GM19025 (cell line): ENCODE data around the gene NFASC.

Experiments used
- ATAC-seq: cut with Tn5 transposase; IDR thresholded peaks from one replicate; pipeline ENCODE4 v1.9.1; 2021; ENCODE audit warnings: mild to moderate bottlenecking, low read depth, moderate library complexity; ENCODE audit not compliant: unreplicated experiment

NFASC gene

DNA sequence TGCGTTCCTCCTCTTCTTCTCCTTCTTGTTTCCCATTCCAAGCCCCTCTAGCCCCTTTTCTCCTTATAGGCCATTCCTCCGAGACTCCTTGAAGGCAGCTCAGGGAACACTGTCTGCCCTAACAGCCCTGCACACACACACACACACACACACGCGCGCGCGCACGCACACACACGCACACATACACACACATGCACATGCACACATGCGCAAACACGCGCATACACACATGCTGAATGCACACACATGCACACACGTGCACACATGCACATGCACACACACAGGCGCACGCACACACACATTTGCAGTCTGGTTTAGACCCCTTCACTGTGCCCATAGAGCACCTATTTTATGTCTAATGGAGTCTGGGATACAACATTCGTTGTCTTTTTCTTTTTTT, 154.6 kb downstream of the NFASC start:
- ATAC-seq: no peak

DNA sequence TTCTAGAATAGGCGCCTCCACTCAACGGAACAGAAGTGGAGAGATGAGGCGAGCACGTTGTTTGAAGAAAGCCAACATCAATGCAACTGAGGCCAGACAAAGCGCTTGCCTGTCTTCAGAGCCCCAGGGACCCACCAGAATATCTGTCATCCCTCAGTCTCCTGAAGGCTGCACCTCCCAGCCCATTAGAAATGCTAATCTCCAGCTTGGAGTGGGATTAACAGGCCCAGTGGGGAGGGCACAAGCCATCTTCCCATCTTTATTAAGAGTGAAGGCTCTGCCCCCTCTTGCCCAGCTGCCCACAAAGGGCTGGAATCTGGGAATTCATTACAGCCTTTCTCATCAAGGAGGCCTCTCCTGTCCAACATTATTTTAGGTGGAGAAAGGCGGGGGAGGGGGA, 155.5 kb downstream of the NFASC start:
- no peak for ATAC-seq

- ATAC-seq: no peak
Observed at GRCh38 chr1:205028390-205028789, 157.7 kb downstream of the NFASC start.

DNA sequence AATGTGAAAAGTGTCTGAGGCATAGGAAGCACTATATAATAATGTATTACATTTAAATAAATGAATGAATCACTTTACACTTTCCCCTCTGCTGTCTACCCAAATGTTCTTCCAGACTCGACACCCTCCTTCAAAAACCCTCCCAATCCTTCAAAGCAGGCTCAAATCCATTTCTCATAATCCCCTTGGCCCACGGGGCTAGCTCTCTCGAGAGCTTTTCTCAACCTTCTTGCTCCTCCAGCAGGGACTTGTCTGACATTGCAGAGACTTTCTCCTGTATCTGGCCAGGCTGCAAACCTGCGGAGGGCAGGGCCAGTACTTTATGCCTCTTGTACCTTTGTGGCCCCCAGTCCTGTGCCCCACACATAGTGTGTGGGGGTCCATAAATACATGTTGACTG, 158.3 kb downstream of the NFASC start:
- ATAC-seq: no peak

DNA sequence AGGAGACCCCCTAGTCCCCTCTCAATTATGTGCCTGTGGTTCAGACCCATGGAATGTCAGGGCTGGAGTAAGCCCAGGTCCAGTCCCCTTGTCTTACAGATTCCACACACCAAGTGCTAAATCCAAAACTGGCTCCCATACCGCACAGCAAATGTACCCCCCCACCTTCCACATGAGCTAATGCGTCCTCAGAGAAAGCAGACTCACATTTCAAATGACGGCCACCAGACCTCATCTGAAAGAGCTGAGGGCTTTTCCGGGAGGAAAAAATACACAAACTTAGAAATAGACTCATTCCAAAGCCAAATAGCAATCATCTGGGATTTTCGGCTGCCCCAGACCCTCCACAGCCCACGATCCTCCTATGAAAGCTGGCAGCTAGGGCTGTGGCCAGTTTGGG, 159.6 kb downstream of the NFASC start:
- no peak for ATAC-seq

DNA sequence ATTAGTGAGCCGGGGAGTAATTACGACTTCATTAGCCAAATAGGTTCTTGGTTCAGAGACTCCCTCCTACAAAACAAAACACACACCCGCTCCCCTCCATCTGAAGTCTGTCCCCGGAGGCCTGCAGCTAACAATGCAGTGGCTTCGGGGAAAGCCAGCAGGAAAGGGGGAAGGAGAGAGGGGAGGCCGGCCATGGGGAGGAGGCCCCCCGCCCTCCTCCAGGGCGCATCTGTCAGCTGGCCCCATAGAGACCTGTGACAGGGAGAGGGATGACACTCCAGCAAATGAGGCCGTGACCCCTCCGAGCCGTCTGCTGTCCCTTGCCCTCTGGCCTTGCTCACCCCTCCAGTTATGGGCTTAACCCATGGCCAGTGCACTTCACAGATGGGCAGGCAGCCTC, 160.2 kb downstream of the NFASC start:
- no peak for ATAC-seq

GRCh38 chr1:205032508-205032907, 161.8 kb downstream of the NFASC start:
- no peak for ATAC-seq

GRCh38 chr1:205037539-205037938, 166.9 kb downstream of the NFASC start:
- ATAC-seq: no peak

GRCh38 chr1:205038132-205038786, 167.6 kb downstream of the NFASC start:
- ATAC-seq: no peak

DNA sequence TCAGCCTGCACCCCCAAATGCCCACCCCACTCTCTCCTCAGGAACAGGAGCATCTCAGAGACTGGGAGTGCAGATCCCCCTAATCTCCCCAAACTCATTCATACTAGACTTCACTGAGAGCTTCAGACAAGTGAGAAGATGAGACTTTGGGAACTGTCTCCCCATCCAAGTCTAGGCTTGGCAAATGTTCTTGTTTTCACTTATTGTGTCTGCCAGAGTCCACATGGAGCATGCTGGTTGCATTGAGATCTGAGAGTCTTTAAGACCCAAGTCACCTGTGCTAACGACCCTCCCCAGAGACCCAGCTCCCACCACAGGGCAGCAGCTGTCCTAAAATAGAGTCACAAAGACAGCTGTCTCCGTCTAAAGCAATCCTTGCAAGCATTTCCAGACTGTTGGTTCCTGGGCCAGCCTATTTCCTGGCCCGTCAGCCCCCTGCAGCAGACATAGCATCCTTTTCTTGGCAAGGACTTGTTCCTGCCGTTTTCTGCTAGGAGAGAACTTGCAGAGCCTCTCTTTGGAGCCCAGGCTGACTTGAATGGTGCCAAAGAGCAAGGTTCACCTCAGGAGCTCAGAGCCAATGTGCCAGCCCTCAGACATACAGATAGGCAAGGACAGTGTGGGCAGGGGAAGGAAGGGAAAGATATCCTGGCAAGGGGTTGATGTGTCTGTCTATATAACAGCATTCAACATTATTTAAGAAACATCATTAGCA, 170.5 kb downstream of the NFASC start:
- no peak for ATAC-seq

GRCh38 chr1:205041998-205042910, 171.6 kb downstream of the NFASC start:
- ATAC-seq: no peak

GRCh38 chr1:205042911-205043806, 172.5 kb downstream of the NFASC start, which contains the start of gene CNTN2:
Gene CNTN2, plus strand, starts transcription at chr1:205043212. Its CDS starts 9,974 bp downstream, at chr1:205053186.
- no peak for ATAC-seq

DNA sequence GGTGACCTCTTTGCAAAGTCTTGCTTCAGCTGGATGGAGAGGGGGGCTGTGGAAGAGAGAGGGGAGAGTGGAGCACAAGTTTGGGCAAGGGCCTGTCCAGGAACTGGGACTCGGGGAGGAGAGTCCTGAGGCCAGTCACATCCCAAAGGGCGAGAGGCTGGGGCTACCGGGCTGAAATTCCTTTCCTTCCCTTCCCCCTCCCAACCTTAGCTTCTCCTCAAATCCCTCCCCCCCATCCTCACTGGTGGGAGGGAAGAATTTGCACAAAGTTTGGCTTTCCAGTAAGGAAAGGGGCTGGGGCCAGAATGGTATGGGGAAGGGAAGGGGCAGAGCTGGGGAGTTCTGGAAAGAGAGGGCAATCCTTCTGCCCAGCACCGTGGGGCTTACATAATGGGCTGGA, 173.2 kb downstream of the NFASC start:
- no peak for ATAC-seq

DNA sequence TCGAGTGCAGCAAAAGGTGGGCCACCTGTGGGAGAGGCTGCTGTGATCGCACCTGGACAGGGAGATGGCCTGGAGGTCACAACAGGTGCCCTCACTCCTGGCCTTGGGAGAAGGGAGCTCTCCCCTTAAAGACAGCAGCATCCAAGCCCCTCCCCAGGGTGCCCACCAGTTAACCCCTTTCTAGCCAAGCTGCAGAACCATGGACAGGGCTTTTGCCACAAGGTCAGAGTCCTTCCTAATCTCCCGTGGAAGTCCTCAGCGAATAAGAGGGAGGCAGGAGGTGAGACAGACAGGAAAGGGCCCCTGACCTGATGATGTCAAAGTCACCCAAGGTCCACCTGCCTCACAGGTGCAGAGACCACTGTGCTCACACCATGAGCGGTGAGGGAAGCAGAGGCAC, 174.1 kb downstream of the NFASC start:
- no peak for ATAC-seq

- ATAC-seq: no peak
Observed at GRCh38 chr1:205045146-205045545, 174.5 kb downstream of the NFASC start.

DNA sequence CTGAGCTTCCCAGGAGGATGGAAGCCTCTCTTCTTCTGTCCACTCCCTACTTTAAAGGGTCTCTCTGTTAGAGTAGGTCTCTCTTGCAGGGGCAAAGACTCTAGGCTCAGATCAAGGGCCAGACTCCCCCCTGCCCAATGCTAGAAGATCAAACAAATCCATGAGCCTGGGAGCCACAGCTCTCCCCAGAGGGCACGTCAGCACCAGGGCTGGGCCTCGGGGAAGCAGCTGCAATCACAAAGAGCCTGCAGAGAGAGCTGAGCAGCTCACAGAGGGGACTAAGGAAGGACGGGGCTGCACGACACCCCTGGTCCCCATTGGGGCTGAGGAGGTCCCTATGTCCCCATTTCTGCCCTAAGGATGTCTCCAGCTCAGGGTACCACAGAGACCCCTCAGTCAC, 176.2 kb downstream of the NFASC start:
- ATAC-seq: no peak

GRCh38 chr1:205047764-205048231, 177.1 kb downstream of the NFASC start:
- no peak for ATAC-seq

GRCh38 chr1:205048382-205048781, 177.7 kb downstream of the NFASC start:
- no peak for ATAC-seq

- ATAC-seq: no peak
Observed at GRCh38 chr1:205049479-205049878, 178.8 kb downstream of the NFASC start.

DNA sequence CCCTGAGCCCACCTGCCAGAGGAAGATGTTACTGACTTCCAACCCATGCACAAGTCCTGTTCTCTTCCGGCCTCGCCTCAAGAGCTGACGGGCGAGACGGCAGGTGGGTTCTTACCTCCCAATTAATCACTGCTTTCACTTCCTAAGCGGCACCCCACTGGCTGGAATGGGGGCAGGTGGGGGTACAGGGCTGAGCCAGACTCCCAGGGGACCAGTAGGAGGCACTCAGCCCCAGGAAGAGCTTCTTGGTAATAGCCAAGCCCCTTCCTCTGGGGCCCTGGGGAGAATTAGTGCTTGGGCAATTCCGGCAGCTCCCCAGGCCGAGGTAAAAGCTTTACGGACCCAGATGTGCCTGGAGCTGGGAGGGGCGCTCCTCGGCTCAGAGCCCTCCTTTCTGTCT, 182.0 kb downstream of the NFASC start:
- ATAC-seq: no peak
